Activated CD4-positive, alpha-beta T cell treated with anti-CD3 and anti-CD28 coated beads, Interleukin-2, Interleukin-6, amounts not matched to agents 100 ng/mL and 50 ng/mL, durations not matched to agents 16 hours and 8 hours (primary cell): ENCODE data around the gene DYNC2H1.
A peak's percentile ranks its signal among the peaks of the same experiment; 100 is the strongest.
"Not testable (repeated sequence)": the region's sequence is repeated elsewhere in the genome, so short reads cannot be mapped to it uniquely, and the experiment has no call there.

Experiments used
- DNase-seq: peaks from one replicate; pipeline ENCODE4 v3.0.0-alpha.2; 2020

DYNC2H1 gene

DNA sequence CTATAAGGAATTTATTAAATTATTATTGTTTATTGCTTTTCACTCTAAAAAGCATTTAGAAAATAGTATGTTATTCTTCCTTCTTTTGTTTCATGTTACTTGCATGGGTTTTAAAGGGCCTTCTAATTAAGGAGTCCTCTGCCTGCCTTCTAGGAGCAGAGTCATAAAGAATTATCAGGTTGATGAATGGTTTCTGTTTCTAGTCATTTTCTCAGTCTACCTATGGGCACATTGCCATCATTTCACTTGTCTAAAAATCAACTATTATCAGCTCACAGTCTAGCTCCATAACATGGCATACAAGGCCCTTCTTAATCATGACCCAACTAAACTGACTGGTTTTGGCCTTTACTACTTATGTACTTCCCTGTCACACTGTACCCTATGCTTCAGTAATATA, 16.2 kb downstream of the DYNC2H1 start:
- DNase-seq = peak; percentile 8

DNA sequence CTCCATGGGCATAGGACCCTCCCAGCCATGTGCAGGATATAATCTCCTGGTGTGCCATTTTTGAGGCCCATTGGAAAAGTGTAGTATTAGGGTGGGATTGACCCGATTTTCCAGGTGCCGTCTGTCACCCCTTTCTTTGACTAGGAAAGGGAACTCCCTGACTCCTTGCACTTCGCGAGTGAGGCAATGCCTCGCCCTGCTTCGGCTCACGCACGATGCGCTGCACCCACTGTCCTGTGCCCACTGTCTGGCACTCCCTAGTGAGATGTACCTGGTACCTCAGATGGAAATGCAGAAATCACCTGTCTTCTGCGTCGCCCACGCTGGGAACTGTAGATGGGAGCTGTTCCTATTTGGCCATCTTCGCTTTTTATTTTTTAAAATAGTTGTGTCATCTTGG, 32.8 kb downstream of the DYNC2H1 start:
- DNase-seq = not testable (repeated sequence)

DNA sequence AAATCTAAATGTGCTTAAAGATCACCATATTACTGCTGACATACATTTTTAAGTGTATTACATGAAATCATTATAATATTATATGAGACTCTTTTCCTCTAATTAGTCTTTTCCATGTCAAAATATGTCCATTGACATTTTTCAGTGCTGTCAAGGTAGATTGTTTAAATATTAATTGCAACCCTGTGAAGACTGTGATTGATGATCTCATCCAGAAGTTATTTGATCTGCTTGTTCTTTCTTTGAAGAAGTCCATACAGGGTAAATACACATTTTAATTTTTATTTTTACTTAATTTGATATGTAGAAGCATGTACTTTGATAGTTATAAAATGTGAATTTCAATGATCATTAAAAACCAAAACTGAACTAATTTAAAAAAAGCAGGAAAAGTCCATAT, 38.4 kb downstream of the DYNC2H1 start:
- no peak for DNase-seq

DNA sequence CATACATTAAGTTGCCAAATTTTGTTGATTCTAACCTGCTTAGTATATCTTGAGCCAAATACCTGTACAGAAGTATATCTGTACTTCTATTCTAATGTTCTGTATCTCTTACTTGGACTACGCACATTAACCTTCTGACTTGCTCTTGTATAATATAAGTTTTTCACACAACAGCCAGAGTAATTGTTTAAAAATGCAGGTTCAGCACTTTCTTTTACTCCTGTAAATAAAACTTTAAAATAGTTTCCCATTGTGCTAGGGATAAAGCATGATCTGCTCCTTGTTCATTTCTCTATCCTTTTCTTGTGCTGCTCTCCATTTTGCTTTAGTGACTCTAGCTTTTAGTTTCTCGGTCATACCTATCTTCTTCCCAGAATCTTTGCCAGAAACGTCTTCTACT, 48.3 kb downstream of the DYNC2H1 start:
- DNase-seq = no peak

DNA sequence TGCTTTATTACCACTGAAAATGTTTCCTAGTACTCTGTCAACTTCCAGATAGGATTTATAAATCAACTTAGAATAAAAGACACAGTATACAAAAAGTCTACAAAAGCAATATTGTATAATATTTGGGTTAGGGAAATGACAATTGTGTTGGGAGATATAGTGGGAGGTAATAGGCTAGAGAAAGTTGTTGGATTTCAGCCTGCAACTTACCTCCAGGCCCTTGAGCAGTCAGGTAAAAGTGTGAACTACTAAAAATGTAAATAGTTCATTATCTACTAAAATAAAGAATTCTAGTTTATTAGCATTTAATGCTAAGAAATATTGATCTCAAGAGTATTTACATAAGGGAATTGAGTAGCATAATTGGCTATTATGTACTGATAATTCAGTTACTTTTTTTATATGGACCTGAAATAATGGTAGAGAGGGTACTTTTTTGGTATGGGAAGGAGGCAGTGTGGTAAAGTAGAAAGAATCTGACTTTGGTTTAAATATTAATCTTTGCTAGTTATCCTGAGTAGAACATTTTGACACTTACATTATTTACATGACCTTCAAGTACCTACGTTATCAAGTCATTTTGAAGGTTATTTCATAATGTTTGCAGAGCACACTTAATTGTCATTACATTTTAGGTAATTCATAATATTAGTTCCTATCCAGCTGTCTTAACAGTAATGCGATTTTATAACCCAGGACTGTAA, 55.0 kb downstream of the DYNC2H1 start:
- no peak for DNase-seq

DNA sequence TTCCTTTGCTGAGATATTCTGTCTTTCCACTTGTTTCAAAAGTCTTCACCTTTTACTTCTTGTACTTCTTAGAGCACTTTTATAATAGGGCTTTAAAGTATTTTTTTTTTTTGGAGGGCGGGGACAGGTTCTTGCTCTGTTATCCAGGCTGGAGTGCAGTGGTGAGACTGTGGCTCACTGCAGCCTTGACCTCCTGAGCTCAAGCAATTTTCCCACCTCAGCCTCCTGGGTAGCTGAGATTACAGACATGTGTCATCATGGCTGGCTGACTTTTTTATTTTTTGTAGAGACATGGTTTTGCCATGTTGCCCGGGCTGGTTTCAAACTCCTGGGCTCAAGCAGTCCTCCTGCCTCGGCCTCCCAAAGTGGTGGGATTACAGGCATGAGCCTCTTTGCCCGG, 57.9 kb downstream of the DYNC2H1 start:
- DNase-seq = no peak

DNA sequence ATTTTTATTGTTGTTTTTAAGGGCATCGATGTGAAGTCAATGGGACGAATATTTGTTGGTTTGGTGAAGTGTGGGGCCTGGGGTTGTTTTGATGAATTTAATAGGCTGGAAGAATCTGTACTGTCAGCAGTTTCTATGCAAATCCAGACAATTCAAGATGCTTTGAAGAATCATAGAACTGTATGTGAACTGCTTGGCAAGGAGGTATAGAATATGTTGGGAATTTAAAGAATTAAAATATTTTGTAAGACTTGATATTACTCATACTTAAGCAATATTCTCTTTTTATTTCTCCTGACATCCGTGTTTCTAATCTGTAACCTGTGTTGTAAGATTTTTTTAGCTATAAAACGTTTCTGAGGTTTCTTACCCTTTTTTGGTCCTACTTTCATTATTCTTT, 61.6 kb downstream of the DYNC2H1 start:
- no peak for DNase-seq

DNA sequence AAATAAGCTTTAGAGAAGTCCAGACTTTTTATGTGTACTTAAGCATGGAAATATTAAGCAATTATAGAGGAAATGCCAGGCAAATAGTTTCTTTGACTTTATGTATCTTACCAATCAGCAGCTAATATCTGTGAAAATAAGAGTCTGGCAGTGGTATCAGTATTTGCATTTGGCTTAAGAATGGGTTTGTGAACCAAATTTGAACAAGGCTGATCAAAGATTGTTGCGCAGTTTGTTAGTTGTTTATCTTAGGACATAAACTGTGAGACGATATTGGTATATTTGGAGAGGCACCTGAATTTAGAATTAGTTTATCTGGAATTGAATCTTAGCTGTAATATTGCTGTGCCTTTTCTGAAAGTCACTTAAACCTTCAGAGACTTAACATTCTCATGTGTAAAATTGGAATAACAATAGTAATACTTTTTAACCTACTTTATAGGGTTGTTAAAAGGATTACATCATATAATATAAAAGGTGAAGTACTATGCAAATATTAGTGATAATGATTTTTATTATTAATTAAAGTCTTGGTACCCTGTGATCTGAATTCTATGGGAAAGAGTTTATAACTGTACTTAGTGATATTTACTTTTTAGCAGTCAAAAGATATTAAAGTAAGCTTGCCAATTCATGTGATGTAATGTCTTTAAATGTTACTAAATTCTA, 66.4 kb downstream of the DYNC2H1 start:
- DNase-seq = no peak

DNA sequence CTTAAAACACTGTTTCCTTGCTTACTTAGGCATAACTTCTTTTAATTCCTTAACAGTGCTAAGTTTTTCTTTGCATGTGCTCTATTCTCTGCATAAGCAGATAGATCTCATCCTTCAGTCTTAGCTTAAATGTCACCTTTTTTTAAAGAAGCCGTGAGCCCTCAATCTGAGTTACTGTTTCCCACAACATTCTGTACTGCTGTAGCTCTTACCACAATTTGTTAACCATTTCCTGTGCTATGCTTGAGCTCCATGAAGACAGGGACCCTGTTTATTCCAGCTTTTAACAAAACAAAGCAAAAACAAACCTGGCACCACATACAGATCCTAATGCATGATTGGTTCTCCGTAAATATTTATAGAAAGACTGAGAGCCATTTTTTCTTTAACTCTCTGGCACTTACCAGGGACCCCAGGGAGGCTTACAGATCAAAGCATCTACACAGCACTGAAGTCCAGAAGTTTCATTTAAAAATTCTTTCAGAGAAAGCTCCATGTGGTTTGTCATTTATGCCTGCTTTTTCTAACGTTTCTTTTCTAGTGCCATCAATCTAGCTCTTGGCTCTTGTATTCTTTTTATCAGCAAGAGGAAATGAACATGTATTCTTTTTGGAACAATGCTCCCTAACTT, 74.9 kb downstream of the DYNC2H1 start:
- DNase-seq = peak; percentile 8

DNA sequence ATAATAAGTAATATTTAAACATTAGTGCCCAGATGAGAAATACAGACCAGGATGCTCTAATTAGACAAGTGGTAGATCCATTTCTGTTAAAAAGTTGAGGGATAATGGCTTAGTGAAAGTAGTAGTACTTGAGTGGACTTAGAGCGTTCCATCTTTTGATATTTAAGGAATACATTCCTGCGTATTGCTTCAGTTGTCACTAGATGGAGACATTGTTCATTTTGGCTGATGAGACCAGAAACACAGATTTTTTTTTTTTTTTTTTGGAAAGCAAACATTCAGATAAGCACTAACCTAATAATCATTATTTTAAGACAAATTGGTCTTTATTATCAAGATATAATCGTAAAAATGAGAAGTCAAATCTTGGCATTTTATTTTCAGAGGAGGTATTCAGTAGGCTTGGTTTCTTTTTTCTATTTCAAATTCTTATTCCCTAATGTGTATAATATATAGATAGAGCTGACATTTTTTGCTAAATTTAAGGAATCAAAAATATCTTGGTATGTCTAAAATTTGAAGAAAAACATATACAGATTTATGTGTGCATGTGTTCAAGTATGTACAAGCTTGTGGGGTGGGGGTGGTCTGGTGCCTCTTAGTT, 92.9 kb downstream of the DYNC2H1 start:
- peak; percentile 6 for DNase-seq

DNA sequence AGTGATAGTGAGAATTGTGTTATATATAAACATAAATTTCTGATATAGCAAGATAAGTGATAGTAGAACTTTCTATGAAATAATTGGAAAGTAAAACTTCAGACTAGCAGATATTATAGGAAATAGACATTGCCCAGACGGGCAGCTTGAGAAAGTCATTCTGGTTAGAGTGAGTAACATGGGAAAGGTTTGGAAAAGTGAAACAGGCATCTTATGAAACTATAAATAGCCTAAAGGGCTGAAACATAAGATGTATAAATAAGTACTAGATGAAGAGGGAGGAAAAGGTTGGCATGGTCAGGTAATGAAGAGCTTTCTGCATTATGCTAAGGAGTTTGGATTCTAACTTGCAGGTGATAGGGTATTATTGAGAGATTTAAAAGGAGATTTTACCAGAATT, 101.3 kb downstream of the DYNC2H1 start:
- DNase-seq = no peak

DNA sequence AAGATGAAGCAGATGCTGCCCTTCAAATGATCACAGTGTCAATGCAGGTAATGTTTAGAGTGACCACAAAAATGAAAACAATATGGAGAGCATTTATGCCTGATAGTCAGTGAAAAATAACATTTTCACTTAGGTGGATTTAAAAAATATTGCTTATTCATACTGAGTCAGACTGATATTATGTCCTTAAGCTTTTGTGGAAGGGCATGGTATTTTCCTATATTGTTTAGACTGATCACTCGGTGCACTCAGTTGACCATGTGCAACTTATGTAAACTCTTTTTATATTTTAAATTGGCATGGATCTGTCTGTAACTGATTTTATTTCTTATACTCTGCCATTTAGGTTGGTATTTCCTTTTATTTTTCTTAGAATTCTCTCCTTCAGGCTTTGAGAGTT, 106.6 kb downstream of the DYNC2H1 start:
- no peak for DNase-seq

DNA sequence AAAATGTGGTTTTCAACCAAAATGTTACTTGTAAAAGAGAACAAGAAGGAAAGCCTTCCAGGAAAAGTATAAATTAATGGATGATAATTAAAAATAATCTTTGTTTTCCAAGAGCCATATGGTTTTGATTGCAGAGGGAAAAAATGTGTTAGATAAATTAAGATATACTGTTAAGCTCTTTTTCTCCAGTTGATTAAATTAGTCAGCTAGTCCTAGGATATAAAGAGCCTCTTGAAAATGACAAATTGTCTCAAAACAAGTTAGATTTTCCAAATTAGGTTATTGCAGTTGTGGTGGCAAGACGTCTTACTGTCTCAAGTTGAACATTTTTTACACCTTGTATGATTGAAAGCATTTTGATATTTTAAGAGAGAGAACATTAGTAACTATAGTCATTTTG, 110.9 kb downstream of the DYNC2H1 start:
- DNase-seq = no peak

DNA sequence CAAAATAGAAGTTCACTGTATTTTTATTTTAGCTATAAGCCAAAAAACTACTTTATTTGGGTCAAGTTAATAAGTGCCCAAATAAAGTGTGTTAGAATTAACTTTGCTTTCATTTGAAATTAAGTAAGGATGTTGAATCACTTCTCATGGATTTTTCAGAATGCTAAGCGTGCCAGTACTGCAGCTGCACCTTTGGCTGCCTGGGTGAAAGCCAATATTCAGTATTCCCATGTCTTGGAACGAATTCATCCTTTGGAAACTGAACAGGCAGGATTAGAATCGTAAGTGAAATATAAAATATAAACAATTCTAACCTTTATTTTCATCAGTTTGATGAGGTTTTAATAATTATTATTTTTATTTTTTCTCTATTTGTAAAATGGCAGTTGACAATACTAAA, 113.6 kb downstream of the DYNC2H1 start:
- DNase-seq = no peak

DNA sequence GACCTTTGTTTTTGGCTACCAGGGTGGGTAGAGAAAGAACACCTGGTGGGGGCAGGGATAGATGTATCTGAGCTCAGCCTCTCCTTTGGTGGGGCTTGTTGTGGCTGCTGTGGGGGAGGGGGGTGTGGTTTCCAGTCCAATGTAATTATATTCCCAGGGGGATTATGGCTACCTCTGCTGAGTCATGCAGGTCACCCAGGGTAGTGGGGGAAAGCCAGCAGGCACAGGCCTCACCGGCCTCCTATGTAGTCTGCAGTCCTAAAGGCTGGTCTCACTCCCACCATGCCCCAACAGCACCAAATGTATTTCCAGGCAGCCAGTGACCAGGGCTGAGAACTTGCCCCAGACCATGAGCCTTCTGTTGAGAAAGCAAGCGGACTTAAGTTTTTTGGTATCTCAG, 119.6 kb downstream of the DYNC2H1 start:
- DNase-seq = no peak

DNA sequence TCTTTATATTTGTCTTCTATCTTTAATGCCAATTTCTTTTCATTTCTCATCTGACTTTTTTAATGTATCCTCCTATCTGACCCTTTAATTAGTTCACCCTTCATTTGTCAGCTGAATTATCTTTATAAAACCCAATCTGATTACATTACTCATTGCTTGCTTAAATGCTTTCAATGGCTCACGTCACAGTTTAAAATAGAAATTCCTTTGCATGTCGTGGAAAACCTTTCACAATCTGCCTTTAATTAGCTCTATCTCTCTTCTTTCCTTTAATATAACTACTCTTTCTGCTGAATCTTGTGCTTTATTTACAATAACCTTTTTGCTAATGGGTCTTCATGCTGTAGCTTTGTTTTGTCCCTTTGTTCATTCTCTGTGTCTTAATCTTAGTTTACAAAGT, 125.7 kb downstream of the DYNC2H1 start:
- DNase-seq = no peak

DNA sequence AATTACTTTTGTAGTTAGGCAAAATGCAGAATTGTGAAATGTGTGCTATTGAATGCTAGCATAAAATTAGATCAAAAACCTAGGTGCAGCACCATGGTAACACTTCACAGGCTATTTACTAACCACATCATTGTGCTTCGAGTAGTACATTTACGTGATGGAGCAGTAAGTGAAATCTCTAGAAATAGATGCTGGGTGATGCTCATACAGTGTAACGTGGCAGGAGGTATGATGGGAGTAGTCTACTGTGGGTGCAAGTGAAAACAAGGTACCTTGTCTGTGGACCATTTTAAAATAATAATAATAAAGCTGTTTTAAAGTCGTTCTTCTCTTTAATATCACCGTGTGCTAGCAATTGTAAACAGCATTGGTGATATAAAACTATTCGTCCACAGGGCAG, 132.3 kb downstream of the DYNC2H1 start:
- DNase-seq = no peak

DNA sequence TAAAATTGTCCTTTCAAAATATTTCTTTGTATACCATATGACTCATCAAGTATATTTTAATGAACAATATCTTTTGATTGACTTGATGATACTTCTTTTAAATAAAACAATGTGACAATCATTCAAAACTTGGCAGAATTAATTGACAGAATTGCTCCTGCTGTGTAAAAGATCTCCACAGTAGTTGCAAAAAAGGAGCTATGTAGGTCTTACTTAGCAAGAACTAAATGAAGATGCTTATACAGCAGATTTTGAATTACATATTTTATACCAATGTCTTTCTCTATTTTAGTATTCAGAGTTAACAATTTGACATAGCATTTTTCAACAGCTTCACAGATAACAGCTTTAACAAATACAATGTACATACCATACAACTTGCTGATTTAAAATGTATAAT, 144.9 kb downstream of the DYNC2H1 start:
- DNase-seq = no peak

DNA sequence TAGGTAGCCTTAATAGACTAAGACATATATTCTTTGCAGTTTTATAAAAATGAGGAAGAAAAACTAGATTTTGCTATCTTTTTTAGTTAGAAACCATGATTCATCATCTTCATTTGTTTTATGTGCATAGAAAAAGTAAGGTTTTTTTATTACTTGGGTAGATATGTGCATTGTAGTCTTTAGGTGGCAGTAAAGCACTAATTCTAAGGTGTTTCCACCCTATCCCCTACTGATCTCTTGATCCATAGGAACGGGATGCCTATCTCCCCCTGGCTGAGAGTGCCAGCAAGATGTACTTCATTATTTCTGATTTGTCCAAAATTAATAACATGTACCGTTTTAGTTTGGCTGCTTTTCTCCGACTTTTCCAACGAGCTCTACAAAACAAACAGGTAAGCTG, 148.1 kb downstream of the DYNC2H1 start:
- peak; percentile 0 for DNase-seq

DNA sequence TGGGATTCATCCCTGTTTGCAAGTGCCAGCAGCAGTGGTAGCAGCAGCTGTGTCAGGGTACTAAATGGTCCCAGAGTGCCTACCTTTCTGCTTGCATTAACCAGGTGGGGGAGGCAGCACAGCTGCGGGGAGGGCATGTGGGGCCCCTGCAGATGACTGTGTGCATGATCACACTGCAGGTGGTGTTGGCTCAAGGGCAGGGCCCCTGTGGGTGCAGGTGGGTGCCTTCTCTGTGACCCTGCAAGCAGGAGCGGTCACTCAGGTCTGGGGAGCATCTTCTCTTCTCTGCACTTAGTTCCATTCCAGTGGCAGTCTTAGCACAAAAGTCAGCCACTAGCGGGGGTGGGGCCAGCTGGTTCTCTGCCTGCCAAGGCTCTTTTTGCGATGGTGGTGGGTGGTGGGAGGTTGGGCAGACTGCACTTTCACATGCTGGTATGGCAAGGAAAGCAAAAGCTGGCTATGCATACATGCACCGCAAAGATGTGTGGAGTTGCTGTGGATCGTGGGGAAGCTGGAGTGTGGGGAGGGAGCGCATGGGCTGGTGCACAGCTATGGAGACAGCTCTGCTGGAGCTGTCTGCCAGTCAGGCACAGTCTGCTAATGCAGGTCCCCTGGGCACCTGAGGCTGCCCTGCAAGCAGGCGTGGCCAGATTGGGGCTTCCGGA, 157.1 kb downstream of the DYNC2H1 start:
- no peak for DNase-seq

DNA sequence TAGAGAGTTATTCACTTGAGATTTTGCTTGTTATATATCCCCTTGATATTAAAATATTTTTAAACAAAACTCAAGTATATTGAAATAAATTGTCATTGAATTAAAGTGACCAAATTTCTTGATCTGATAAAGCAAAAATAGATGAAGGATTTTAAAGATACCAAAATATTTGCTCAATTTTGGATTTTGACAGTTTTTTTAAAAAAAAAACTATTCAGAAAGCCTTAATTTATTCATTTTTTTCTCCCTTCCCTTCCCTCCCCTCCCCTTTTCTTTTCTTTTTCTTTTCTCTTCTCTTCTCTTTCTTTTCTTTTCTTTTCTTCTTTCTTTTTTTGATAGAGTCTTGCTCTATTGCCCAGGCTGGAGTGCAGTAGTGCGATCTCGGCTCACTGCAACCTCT, 163.7 kb downstream of the DYNC2H1 start:
- no peak for DNase-seq

DNA sequence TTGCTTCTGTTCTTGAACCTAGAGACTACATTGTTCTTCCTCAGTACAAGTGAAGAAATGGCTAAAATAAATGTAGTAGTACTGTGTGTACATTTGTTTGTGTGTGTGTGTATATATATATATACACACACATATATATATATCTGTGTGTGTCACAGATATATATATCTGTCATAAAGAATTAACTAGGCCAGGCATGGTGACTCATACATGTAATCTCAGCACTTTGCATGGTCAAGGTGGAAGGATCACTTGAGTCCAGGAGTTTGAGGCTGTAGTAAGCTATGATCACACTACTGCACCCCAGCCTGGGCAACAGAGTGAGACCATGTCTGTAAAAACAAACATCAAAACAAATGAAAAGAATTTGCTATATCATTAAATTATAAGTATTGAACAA, 164.8 kb downstream of the DYNC2H1 start:
- DNase-seq = no peak

DNA sequence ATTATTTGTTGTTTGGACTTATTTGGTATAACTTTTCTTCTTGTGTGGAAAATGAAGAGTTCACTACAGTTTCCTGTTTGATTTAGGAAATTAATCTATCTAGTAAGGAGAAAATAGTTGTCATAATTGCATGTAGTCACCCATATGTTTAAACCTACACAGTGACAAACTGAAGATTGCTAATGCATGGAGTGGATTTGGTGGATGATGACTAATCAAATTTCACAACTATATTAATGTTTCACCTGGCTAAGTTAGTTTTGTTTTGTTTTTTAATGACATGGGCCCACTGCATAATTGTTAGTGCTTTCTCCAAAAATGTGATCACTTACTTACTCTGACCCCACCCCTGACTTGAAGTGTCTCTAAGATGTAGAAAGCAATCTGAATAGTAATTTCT, 170.6 kb downstream of the DYNC2H1 start:
- no peak for DNase-seq

DNA sequence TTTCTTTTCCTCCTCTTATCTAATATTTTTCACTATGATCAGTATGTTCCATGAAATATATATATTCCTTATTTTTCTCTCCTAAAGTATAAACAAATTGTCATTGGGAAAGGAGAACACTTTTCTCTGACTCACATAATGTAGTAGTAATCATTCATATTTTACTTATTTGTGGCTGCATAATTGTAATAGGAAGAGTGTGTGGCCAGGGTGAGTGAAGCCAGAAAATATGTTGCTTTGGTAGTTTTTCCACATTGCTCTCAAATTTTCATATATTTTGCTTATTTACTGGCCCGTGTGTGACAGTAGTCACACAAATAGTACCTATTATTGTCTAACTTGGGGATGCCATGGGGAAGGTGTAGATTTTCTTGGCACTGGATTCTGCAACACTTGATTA, 172.1 kb downstream of the DYNC2H1 start:
- no peak for DNase-seq
